IMR-90 (cell line): Measurements from ENCODE around the gene TMC3.

Experiments
- CEBPB ChIP-seq: IDR thresholded peaks from 2 replicates; pipeline ENCODE4 v1.6.1; 2012; ENCODE audit warnings: low read depth, low read length, improper control_type of control experiment
- MAZ ChIP-seq: IDR thresholded peaks from 2 replicates; pipeline ENCODE4 v1.6.1; 2012; ENCODE audit warnings: low read depth, mild to moderate bottlenecking, low read length, improper control_type of control experiment, moderate library complexity, borderline replicate concordance
- MXI1 ChIP-seq: IDR thresholded peaks from 2 replicates; pipeline ENCODE4 v1.6.1; 2012; ENCODE audit warnings: low read depth, mild to moderate bottlenecking, low read length, moderate library complexity, borderline replicate concordance
- NFE2L2 ChIP-seq: fragments of 150-350 bp; IDR thresholded peaks from 2 replicates; pipeline ENCODE4 v1.6.1; 2016; ENCODE audit warnings: low read depth, mild to moderate bottlenecking, low read length
- POLR2A ChIP-seq: IDR thresholded peaks from 2 replicates; pipeline ENCODE4 v1.6.1; 2012; ENCODE audit warnings: mild to moderate bottlenecking, low read depth, low read length
- RAD21 ChIP-seq: IDR thresholded peaks from 2 replicates; pipeline ENCODE4 v1.6.1; 2012; ENCODE audit warnings: low read length, improper control_type of control experiment
- RCOR1 ChIP-seq: IDR thresholded peaks from 2 replicates; pipeline ENCODE4 v1.6.1; 2012; ENCODE audit warnings: mild to moderate bottlenecking, low read length, improper control_type of control experiment; ENCODE audit not compliant: insufficient replicate concordance
- RFX5 ChIP-seq: IDR thresholded peaks from 2 replicates; pipeline ENCODE4 v1.8.0; 2012; ENCODE audit warnings: low read depth, mild to moderate bottlenecking, low read length, moderate library complexity
- TF ChIP-seq, protein P1 (sequence below): conservative IDR thresholded peaks from 2 replicates; pipeline ENCODE4 v1.5.1; 2012; ENCODE audit warnings: mild to moderate bottlenecking, low read depth, low read length, improper control_type of control experiment
- TF ChIP-seq, protein P2 (sequence below): fragments of 150-350 bp; IDR thresholded peaks from 2 replicates; pipeline ENCODE4 v1.6.1; 2017; ENCODE audit warnings: mild to moderate bottlenecking, antibody characterized with exemption, low read length, low read depth

DNA sequence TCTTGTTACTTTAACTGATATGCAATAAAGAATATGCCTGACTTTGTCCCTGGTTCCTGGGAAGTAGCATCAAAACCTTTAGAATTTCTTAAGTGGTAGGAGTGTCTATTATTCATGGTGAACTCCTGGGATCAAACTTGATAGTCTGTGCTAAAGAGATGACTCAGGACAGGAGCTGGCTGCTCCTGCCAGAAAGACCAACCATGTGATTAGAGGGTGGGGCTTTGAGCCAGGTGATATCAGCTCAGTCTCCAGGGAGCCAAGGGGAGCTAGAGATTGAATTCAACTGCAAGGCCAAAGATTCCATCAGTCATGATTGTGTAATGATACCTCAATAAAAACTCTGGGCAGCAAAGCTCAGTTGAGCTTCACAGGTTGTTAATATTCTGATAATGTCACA, 20.6 kb upstream of the TMC3 start:
- TF ChIP-seq, protein P1, sequence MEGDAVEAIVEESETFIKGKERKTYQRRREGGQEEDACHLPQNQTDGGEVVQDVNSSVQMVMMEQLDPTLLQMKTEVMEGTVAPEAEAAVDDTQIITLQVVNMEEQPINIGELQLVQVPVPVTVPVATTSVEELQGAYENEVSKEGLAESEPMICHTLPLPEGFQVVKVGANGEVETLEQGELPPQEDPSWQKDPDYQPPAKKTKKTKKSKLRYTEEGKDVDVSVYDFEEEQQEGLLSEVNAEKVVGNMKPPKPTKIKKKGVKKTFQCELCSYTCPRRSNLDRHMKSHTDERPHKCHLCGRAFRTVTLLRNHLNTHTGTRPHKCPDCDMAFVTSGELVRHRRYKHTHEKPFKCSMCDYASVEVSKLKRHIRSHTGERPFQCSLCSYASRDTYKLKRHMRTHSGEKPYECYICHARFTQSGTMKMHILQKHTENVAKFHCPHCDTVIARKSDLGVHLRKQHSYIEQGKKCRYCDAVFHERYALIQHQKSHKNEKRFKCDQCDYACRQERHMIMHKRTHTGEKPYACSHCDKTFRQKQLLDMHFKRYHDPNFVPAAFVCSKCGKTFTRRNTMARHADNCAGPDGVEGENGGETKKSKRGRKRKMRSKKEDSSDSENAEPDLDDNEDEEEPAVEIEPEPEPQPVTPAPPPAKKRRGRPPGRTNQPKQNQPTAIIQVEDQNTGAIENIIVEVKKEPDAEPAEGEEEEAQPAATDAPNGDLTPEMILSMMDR: no peak
- TF ChIP-seq POLR2A: no peak
- TF ChIP-seq MXI1: no peak
- TF ChIP-seq MAZ: no peak
- no peak for TF ChIP-seq RCOR1
- TF ChIP-seq NFE2L2: no peak
- TF ChIP-seq, protein P2, sequence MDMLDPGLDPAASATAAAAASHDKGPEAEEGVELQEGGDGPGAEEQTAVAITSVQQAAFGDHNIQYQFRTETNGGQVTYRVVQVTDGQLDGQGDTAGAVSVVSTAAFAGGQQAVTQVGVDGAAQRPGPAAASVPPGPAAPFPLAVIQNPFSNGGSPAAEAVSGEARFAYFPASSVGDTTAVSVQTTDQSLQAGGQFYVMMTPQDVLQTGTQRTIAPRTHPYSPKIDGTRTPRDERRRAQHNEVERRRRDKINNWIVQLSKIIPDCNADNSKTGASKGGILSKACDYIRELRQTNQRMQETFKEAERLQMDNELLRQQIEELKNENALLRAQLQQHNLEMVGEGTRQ: no peak
- no peak for TF ChIP-seq RFX5
- TF ChIP-seq CEBPB: 0 out of 2 replicates have a peak, but pooled peaks have one; percentile 19
- TF ChIP-seq RAD21: no peak
